Measurements from ENCODE around the gene IL4R.
"Not testable (repeated sequence)": the region's sequence is repeated elsewhere in the genome, so short reads cannot be mapped to it uniquely, and the experiment has no call there.

IL4R gene

DNA sequence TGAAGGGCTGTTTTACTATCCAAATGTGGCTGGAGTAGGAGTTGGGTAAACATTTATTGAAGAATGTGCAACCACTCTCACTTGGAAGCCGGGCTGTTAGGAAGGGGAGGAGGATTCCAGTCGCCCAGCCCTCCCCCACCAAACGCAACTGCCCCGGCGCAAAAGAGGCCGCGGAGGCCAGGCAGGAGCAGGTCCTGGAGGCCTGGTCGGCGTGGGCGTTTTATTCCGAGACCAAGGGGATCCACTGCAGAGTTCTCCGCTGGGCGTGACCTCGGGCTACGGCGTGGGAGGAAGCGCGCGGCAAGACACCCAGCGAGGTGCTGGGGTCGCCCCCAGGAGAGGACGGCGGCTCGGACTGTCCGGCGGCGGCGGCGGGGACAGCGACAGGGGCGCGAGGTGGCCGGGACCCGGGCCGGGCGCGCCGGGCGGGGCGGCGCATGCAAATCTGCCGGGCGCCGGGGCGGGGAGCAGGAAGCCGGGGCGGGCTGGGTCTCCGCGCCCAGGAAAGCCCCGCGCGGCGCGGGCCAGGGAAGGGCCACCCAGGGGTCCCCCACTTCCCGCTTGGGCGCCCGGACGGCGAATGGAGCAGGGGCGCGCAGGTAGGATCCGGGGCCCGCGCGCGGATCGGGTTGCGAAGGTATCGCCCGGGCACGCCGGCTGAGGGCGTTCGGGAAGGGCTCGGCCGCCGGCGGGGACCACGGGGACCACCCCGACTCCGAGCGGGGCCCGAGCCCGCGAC is at the start of gene IL4R:
Gene IL4R (plus strand): TSS at position 553 of the 739 bp plus-strand sequence. CDS start 26,230 bp downstream, outside the sequence.
- Mint-ChIP-seq H3K9me3 (ENCODE audit: low read depth) (no peaks in the 10 kb centered on the region), H3K27me3 (no peaks in the 10 kb centered on the region), H3K36me3 (peaks cover 11% of the 10 kb centered on the region), H3K4me3 (peak within 1 kb of the TSS; percentile 94), H3K4me1 (ENCODE audit: low read depth) (peaks cover 49% of the 10 kb centered on the region), H3K27ac (peak within 1 kb of the TSS; percentile 100)

DNA sequence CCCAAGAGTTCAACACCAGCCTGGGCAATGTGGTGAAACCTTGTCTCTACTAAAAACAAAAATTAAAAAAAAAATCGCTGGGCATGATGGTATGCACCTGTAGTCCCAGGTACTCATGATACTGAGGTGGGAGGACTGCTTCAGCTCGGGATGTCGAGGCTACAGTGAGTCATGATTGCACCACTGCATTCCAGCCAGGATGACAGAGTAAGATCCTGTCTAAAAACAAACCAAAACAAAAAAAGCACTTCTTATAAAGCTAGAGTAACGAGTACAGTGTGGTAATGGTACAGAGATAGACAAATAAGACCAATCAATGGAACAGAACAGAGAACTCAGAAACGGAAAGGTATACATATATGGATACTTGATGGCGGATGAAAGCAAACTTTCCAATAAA is 49.6 kb upstream of the IL4R start:
- peak overlapping the region; percentile 47 for H3K27ac Mint-ChIP-seq
- peak overlapping the region; percentile 17 for H3K4me3 Mint-ChIP-seq
- peaks cover 28% of the 10 kb centered on the region for H3K36me3 Mint-ChIP-seq
- H3K27me3 Mint-ChIP-seq: no peaks in the 10 kb centered on the region
- no peaks in the 10 kb centered on the region for H3K9me3 Mint-ChIP-seq (ENCODE audit: low read depth)
- H3K4me1 Mint-ChIP-seq (ENCODE audit: low read depth): peaks cover 72% of the 10 kb centered on the region

GRCh38 chr16:27265982-27266381 is 47.8 kb upstream of the IL4R start:
- peak overlapping the region; percentile 85 for H3K27ac Mint-ChIP-seq
- peak overlapping the region; percentile 60 for H3K4me3 Mint-ChIP-seq
- H3K27me3 Mint-ChIP-seq: no peaks in the 10 kb centered on the region
- peaks cover 79% of the 10 kb centered on the region for H3K4me1 Mint-ChIP-seq (ENCODE audit: low read depth)
- no peaks in the 10 kb centered on the region for H3K9me3 Mint-ChIP-seq (ENCODE audit: low read depth)
- peaks cover 24% of the 10 kb centered on the region for H3K36me3 Mint-ChIP-seq

- Mint-ChIP-seq H3K36me3 (peaks cover 26% of the 10 kb centered on the region), H3K27me3 (no peaks in the 10 kb centered on the region), H3K4me1 (ENCODE audit: low read depth) (peaks cover 84% of the 10 kb centered on the region), H3K27ac (peak overlapping the region; percentile 99), H3K4me3 (peak overlapping the region; percentile 98), H3K9me3 (ENCODE audit: low read depth) (no peaks in the 10 kb centered on the region)
Observed at GRCh38 chr16:27267037-27267677, 46.6 kb upstream of the IL4R start.

DNA sequence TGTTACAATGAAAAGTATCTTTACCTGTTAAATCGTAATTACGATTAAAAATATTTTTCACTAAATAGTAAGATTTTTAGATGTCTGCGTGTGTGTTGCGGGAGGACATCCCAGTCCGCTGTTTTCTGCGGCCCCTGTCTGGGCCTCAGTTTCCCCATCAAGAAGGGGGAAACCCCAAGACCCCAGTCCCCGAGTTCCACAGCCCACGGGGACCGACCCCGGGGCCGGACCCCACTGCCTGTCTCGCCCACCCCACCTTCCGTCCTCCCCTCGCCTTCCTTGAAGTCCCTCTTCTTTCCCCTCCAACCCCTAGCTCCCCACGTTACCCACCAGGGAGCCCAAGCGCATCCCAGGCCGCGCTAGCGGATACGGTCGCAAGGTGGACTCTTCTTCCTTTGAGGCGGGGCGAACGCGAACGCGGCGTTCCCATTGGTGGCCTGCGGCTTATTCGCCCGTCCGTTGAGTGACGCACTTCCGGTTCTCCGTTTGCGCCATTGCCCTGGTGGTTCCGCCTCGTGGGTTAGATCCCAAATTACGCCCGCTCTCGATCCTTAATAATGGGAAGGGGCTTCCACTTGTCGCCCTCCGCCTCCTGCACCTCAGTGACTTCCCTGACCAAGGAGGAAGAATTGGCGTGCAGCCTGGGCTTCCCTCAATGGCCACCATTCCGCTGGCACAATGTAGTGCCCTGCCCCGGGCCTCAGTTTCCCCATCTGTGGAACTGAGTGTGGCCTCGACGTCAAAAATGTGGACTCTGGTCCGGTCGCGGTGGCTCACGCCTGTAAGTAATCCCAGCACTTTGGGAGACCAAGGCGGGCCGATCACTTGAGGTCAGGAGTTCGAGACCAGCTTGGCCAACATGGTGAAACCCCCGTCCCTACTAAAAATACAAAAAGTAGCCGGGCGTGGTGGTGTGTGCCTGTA is 45.1 kb upstream of the IL4R start, which contains the start of gene NSMCE1:
Gene NSMCE1 (minus strand): TSS at position 397 of the 924 bp plus-strand sequence. CDS start 11,202 bp downstream, outside the sequence.
- H3K9me3 Mint-ChIP-seq (ENCODE audit: low read depth): no peaks in the 10 kb centered on the region
- H3K4me1 Mint-ChIP-seq (ENCODE audit: low read depth): peaks cover 80% of the 10 kb centered on the region
- peak within 1 kb of the TSS; percentile 99 for H3K27ac Mint-ChIP-seq
- no peaks in the 10 kb centered on the region for H3K27me3 Mint-ChIP-seq
- H3K36me3 Mint-ChIP-seq: peaks cover 19% of the 10 kb centered on the region
- H3K4me3 Mint-ChIP-seq: peak within 1 kb of the TSS; percentile 98

GRCh38 chr16:27269300-27270150 is 44.2 kb upstream of the IL4R start:
- Mint-ChIP-seq H3K27me3 (no peaks in the 10 kb centered on the region), H3K9me3 (ENCODE audit: low read depth) (no peaks in the 10 kb centered on the region), H3K4me3 (peak overlapping the region; percentile 98), H3K27ac (peak overlapping the region; percentile 99), H3K4me1 (ENCODE audit: low read depth) (peaks cover 79% of the 10 kb centered on the region), H3K36me3 (peaks cover 15% of the 10 kb centered on the region)

DNA sequence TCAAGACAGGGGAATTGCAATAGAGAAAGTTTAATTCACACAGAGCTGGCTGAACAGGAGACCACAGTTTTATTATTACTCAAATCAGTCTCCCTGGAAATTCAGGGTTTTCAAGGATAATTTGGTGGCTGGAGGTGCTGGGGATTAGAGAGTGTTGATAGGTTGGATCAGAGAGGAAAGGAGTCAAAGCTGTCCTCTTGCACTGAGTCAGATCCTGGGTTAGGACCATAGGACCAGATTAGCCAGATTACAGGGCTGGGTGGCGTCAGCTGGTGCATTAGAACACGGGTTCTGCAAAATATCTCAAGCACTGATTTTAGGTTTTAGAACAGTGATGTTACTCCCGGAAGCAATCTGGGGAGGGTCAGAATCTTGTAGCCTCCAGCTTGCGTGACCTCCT is 43.4 kb upstream of the IL4R start:
- Mint-ChIP-seq H3K27ac (peak overlapping the region; percentile 98), H3K9me3 (ENCODE audit: low read depth) (no peaks in the 10 kb centered on the region), H3K27me3 (no peaks in the 10 kb centered on the region), H3K4me3 (peak overlapping the region; percentile 13), H3K4me1 (ENCODE audit: low read depth) (peaks cover 77% of the 10 kb centered on the region), H3K36me3 (peaks cover 14% of the 10 kb centered on the region)

GRCh38 chr16:27272076-27272475 is 41.7 kb upstream of the IL4R start:
- peaks cover 10% of the 10 kb centered on the region for H3K36me3 Mint-ChIP-seq
- no peaks in the 10 kb centered on the region for H3K27me3 Mint-ChIP-seq
- peak overlapping the region; percentile 75 for H3K4me3 Mint-ChIP-seq
- H3K4me1 Mint-ChIP-seq (ENCODE audit: low read depth): peaks cover 81% of the 10 kb centered on the region
- H3K27ac Mint-ChIP-seq: peak overlapping the region; percentile 98
- H3K9me3 Mint-ChIP-seq (ENCODE audit: low read depth): no peaks in the 10 kb centered on the region

DNA sequence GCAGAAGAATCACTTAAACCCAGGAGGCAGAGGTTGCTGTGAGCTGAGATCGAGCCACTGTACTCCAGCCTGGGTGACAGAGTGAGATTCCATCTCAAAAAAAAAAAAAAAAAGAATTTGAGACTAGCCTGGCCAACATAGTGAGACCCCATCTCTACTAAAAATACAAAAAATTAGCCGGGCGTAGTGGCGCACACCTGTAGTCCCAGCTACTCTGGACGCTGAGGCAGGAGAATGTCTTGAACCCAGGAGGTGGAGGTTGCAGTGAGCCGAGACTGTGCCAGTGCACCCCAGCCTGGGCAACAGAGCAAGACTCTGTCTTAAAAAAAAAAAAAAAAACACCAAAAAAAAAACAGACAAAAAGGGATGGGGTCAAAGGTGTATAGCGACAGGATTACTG is 41.1 kb upstream of the IL4R start:
- peak overlapping the region; percentile 98 for H3K27ac Mint-ChIP-seq

DNA sequence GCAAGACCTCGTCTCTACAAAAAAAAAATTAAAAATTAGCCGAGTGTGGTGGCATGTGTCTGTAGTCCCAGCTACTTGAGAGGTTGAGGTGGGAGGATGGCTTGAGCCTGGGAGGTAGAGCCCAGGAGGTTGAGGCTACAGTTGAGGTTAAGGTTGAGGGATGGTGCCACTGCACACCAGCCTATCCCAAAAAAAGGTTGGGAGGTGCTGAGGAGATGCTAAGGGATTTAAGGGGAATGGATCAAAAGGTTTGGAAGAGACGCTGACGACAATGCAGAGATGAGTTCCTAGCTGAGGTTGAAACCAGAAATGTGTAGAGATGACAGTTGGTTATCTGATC is 40.5 kb upstream of the IL4R start:
- Mint-ChIP-seq H3K4me3 (peak overlapping the region; percentile 72), H3K4me1 (ENCODE audit: low read depth) (peaks cover 72% of the 10 kb centered on the region), H3K27ac (peak overlapping the region; percentile 98), H3K9me3 (ENCODE audit: low read depth) (no peaks in the 10 kb centered on the region), H3K27me3 (no peaks in the 10 kb centered on the region), H3K36me3 (peaks cover 6% of the 10 kb centered on the region)

More for the DNA sequence above, 41.1 kb upstream of the IL4R start:
- not testable (repeated sequence) for H3K27me3 Mint-ChIP-seq; H3K36me3 Mint-ChIP-seq; H3K4me3 Mint-ChIP-seq; H3K9me3 Mint-ChIP-seq (ENCODE audit: low read depth)
- peaks cover 77% of the 10 kb centered on the region for H3K4me1 Mint-ChIP-seq (ENCODE audit: low read depth)

DNA sequence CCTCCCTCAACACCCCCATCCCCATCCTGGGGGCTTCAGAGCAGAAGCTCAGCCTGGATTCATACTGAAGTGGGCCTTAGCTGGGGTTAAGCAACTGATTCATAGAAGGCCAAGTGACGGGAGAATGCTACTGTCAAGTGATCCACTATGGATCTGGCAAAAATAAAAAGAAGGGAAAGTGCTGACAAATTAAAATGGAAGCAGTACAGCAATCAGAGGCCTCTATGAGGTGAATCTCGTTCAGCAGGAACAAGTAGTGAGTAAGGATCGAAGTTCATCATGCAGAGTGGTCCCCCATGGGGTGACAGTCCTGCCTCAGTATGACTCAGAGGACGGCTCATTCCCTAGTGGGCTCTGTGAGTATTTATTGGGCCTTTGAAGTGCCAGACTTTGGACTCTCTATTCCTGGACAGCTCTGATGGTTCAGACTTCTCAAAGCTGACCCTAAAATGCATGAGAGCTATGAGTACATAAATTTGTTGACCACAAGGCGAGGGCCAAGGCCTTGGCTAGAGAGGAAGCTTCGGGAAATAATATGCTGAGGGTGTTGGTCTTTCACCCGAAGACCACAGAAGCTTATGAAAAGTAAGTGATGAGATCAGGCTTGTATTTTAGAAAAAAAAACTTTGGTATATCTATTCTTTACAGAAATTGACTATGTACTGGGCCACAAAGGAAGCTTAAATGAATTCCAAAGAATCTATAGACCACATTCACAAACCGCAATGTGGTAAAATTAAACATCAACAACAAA is 39.9 kb upstream of the IL4R start:
- H3K4me3 Mint-ChIP-seq: peak overlapping the region; percentile 72
- peak overlapping the region; percentile 98 for H3K27ac Mint-ChIP-seq
- H3K9me3 Mint-ChIP-seq (ENCODE audit: low read depth): no peaks in the 10 kb centered on the region
- no peaks in the 10 kb centered on the region for H3K27me3 Mint-ChIP-seq
- peaks cover 6% of the 10 kb centered on the region for H3K36me3 Mint-ChIP-seq
- H3K4me1 Mint-ChIP-seq (ENCODE audit: low read depth): peaks cover 68% of the 10 kb centered on the region

- Mint-ChIP-seq H3K4me1 (ENCODE audit: low read depth) (peaks cover 65% of the 10 kb centered on the region), H3K27ac (peak overlapping the region; percentile 98), H3K4me3 (peak overlapping the region; percentile 72)
- not testable (repeated sequence) for H3K36me3 Mint-ChIP-seq; H3K9me3 Mint-ChIP-seq (ENCODE audit: low read depth); H3K27me3 Mint-ChIP-seq
Observed at GRCh38 chr16:27274424-27274874, 39.3 kb upstream of the IL4R start.

GRCh38 chr16:27275394-27275793 is 38.4 kb upstream of the IL4R start:
- Mint-ChIP-seq H3K4me1 (ENCODE audit: low read depth) (peaks cover 60% of the 10 kb centered on the region), H3K27ac (peak overlapping the region; percentile 85), H3K36me3 (peaks cover 6% of the 10 kb centered on the region), H3K9me3 (ENCODE audit: low read depth) (no peaks in the 10 kb centered on the region), H3K27me3 (no peaks in the 10 kb centered on the region), H3K4me3 (no peak overlapping the region)
